Jurkat, Clone E6-1 (cell line): Measurements from ENCODE around the gene FAM171A1.

Source experiments
- DNase-seq: peaks from one replicate; pipeline ENCODE4 v3.0.0-alpha.2; 2011; ENCODE audit warnings: low read depth, low spot score
- H3K4me3 ChIP-seq: 2 replicates; pipeline ENCODE4 v1.5.1; 2011; ENCODE audit warnings: mild to moderate bottlenecking, low read length, control low read depth, moderate library complexity

Gene FAM171A1

DNA sequence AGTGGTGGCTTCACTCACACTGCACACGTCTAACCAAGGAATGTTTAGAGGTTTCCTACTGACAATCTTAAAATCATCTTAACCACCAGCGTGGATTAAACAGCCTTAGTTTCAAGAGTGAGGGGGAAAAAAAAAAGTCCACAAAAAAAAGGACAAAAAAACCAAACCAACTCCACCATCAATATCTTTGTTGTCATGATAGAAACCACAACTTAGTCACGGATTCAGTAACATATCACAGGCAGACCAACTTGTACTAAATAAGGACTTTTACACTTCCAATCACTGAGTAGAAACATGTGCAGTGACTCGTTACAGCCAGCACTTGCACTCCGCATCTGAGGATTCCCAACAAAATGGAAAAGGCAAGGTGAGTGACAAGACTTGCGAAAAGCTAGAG lies 46.5 kb downstream of the FAM171A1 start:
- DNase-seq: no peak
- no peak overlapping the region for H3K4me3 ChIP-seq

DNA sequence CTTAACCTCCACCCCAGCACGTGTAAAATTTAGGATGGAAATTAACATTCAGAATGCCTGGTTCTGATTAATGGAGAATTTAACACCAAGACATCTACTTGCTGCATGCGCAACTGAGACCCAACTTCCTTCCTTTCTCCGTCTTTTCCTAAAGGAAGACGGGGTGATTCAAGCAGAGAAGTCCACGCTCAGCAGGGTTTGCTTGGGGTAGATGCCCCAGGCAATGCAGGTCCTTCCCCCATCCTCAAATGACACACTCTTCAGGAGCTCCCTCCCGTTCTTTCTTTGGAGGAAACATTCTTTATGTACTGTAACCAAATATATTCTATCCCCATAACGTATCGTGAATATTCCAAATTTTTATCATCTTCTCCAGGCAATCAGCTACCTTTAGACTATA lies 47.0 kb downstream of the FAM171A1 start:
- DNase-seq: no peak
- no peak overlapping the region for H3K4me3 ChIP-seq

DNA sequence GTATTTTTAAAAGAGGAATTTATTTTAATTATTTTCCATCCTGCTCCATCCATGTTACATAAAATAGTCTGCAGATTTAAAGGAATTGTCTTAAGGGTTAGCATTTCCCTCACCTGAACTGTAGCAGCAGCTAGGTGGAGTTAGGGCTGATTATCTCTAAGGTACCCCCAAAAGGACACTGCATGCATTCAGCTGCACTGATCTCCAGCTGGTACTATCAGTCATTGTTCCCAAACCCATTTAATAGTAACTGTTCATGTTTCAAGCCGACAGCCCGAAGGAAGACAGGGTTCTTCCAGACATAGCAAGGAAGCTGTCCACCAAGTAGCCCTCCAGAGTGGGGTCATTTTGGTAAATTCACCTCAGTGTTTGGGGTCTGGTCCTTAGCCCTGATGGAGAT lies 48.7 kb downstream of the FAM171A1 start:
- DNase-seq: no peak
- H3K4me3 ChIP-seq: no peak overlapping the region

DNA sequence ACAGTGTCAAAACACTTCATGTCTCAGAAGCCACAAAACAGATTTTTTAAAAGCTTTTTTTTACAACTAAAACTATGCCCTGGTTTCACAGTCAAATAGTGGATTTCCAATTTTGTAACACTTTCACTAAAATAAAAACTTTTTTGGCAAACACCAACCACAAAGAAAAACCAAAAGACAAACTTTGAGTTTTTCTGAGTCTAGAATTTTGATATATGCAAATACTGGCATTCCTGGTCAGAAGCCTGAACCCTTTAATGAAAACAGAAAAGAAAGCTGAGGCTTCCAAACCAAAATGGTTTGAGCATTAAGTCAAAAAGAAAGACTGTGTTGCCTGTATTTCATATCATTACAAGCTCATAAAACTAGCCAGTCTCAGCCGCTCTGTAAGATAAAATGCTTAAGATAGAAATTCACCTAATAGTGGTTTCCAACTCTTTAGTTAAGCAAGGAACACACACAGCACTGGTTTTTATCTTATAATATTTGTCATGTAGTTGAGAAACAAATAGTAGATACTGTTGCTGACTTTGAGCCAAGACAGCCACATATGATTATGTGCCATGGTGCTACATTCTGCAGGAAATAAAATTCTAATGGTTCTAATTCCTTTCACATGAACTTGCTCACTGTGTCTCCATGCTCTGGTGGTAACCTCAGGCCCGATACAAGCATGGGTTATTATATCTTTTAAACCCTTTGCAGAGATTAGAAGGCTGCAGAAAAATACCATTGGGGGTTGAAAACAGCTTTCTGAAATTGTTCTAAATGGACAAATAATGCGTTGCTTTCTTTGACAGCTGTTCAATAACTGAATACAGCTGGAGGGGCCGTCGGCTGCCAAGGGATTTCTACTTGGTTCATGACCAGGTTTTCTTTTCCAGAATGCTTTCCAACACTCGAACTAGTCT lies 49.4 kb downstream of the FAM171A1 start:
- DNase-seq: no peak
- H3K4me3 ChIP-seq: no peak overlapping the region

DNA sequence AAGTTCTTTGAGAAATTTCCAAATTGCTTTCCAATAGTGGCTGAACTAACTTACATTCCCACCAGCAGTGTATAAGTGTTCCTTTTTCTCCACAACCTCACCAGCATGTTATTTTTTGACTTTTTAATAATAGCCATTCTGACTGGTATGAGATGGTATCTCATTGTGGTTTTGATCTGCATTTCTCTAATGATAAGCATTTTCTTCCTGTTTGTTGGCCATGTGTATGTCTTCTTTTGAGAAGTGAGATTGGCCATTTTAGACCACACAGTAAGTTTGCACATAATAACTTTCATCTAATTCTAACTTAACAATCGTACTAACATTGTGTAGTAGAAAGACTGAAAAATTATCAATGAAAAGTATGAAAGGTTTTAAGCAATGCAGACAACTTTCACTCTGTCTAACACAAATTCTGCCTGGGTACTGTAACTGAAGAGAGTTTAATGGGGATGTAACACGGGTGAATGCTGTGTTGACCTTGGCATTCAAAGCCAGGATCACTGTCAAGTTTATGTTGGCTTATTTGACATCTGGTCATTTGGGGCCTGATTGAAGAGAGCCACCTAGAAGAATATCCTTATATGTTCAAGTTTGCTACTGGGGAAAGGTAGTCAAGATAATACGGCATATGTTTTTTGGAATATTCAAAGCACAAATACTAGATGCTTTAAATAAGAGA lies 50.4 kb downstream of the FAM171A1 start:
- H3K4me3 ChIP-seq: no peak overlapping the region
- DNase-seq: no peak

DNA sequence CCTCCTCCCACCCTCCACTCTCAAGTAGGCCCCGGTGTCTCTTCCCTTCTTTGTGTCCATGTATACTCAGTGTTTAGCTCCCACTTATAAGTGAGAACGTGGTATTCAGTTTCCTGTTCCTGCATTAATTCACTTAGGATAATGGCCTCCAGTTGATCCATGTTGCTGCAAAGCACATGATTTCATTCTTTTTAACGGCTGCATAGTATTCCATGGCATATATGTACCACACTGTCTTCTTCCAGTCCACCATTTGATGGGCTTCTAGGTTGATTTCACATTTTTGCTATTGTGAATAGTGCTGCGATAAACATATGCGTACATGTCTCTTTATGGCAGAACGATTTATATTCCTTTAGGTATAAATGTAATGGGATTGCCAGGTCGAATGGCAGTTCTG lies 51.0 kb downstream of the FAM171A1 start:
- no peak for DNase-seq

DNA sequence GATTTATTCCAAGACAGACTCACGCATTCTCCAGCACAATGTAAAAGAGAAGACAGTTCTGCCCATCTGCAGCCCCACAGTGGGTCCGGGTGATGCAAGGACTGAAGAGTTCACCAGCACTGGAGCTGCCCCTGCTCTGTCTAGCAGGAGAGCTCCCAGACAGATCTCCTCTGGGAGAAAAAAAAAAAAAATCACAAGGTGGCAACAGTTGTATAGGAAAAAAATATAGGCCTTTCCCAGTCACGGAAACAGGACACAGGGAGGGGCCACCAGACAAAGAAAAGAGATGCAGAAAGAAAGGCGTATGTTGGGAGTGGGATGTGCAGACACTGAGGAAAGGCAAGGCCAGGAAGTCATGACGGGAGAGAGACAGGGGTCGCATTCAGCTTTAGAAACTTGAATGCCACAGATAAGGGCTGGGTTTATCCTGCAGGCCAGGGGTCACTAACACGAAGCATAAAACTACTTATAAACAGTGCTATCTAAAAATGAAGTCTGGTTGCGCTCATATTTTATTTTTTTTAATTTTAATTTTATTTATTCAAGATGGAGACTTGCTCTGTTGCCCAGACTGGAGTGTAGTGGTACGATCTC lies 54.1 kb downstream of the FAM171A1 start:
- H3K4me3 ChIP-seq: no peak overlapping the region
- DNase-seq: no peak

More for the DNA sequence above, 51.0 kb downstream of the FAM171A1 start:
- H3K4me3 ChIP-seq: no peak overlapping the region

DNA sequence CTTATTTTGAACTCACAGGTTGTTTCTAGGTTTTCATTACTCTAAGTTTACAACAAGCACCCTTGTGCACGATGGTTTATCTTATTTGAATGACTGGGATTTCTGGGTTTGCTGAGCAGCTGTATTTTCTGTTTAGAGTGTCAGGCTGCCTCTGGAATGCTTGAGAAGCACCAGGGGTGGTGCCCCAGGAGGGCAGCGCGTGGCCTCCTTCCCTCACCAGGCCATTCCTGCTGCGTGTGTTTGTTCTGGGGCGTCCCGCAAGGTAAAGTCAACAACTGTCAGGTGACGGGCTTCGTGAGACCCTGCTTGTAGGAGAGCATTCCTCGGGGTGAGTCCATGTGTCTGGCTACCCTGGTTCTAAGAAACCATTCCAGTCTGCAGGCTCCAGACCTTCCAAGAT lies 54.9 kb downstream of the FAM171A1 start:
- H3K4me3 ChIP-seq: no peak overlapping the region
- DNase-seq: no peak

DNA sequence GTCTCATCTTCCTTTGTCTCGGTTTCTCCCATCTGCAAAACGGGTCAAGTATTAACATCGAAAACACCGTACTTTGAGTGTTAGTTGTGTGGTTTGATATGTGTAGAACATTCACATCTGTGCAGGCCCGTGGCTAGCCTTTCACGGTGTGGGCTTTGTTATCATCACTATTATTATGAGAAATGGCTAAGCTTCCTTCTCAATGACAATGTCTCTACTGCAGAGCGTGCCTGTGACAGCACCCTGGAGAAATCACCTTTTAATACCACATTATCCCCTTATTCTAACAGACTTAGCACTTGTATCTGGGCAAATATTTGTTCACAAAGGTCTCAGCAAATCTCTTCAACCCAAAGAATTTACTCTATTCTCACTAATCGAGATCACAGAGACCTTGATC lies 55.8 kb downstream of the FAM171A1 start:
- H3K4me3 ChIP-seq: no peak overlapping the region
- no peak for DNase-seq

DNA sequence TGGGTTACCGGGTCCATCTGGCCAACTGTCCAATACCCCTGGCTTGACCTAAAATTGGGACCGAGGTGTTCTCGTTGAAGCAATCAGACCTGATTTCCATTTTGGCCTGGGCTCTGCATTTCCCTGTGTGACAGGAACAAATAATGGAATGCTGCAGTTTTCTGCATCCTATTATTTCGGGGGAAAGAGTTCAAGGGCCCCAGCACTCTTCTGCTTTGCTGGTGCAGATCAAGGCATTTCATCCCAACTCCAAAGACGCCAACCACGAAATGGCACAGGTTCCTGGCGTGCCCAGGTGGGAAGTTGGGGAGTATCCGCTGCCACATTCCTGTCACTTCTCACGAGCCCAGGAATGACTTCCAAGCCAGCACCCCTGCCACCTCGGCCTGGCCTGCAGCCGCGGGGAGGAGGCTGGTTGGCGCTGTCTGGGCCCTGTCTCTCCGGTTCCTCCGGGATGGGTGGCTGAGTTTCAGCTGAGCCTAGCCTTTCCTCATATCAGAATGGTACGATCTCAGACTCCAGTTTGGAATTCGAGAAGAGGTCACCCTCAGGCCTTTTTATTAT lies 56.5 kb downstream of the FAM171A1 start:
- H3K4me3 ChIP-seq: no peak overlapping the region
- no peak for DNase-seq

DNA sequence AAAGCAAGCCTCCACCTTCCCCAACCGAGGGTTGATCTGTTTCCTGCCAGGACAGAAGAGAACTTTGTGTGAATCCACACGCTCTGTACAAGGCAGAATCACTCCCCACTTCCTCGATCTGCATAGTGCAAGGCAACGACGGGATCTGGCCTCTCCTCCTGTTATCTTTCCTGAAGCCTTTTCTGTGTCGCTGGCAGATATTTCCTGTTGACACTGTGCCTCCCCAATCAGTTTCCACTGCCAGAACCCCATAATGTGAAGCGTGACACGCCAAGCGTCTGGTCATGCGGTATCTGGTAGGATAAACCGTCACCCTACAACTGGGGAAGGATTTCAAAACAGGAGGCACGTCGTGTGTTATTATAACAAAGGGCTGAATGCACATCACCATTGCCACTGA lies 57.2 kb downstream of the FAM171A1 start:
- no peak for DNase-seq
- no peak overlapping the region for H3K4me3 ChIP-seq

DNA sequence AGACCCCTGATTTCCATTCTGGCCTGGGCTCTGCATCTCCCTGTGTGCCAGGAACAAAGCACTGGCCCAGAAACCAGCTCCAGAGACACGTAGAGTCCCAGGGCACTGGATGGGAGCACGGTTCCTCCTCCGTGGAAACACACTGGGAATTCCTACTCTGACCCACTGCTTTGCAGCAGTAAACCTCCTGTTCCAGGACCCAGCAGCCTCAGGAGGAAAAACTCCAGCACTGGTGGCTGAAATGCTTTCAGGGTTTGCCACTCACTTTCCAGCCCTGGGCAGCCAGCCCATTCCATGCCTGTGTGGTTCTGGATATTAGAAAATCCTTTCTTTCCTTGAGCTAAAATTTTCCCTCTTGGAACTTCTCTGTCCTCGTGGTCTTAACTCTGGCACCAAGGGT lies 58.0 kb downstream of the FAM171A1 start:
- H3K4me3 ChIP-seq: no peak overlapping the region
- DNase-seq: no peak

DNA sequence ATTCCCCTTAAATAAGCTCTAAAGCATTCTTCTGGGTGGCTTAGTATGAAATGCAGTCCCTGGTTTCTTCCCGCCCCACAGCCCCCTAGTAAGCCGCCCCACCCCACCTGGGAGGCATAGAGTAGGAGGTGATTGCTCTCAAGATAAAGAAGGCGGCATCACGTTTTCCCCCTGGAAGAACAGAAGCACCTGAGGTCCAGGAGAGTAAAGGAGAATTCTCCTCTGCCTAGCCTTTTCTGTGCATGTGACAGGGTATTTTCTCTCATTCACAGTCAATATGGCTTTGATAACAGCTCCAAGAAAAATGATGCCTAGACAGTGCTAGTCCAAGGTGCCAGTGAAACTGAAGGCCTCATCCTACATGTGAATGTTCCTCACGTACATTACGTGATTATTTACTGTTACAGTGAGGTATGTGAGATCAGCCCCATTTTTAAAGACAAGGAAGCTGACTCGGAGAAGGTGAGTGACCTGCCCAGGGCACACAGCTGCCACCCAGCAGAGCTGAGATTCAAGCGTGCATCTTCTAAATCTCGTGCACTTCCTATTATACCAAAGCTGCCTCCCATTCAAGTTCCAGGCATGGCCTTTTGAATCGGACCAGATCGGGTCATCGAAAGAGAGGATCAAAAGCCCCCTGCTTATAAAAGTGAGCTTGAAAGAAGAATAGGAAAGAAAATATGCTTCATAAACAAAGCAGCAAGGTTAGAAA lies 59.4 kb downstream of the FAM171A1 start:
- no peak for DNase-seq
- H3K4me3 ChIP-seq: no peak overlapping the region

DNA sequence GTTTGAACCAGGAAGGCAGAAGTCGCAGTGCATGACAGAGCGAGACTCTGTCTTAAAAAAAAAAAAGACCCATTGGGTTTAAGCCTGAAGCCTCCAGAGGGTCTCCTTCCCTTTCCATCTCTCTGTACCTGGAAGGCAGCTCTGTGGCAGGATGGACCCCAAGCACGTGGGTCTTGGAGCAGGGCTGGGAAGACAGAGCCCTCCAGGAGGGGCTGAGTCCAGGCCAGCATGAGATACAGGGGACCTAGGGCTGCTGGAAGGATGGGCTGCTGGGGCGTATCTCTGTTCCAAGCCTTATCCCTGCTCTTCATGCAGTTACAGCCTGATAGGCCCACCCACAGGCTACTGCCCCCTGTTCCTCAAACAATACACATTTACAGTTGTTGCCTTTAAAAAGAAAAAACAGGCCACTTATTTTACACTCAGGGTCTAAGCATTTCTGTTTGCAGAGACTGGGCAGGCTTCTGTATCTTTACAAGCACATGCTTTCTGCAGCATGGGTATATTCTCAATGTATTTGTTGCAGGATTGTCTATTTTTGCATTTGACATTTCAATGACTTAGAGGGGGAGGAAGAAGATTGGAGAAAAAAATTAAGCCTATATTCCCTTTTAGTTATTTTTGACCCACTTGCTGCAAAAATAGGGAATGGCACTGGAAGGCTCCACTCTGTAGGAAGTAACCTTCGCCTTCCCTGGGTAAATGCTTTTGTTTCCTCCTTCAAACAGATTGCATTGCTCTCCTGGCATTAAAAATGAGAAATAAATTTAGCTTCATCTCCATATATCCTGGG lies 60.1 kb downstream of the FAM171A1 start:
- no peak for DNase-seq
- H3K4me3 ChIP-seq: no peak overlapping the region

DNA sequence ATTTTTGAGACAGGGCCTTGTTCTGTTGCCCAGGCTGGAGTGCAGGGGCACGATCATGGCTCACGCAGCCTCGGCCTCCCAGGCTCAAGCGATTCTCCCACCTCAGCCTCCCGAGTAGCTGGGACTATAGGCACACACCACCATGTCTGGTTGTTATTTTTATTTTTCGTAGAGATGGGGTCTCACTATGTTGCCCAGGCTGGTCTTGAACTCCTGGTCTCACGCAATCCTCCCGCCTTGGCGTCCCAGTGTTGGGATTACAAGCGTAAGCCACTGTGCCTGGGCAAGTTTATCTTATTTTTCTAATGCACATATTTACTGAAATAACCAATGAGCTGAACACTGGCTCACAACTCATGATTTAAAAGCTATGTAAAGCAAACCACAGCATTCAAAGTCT lies 61.9 kb downstream of the FAM171A1 start:
- no peak overlapping the region for H3K4me3 ChIP-seq
- no peak for DNase-seq

DNA sequence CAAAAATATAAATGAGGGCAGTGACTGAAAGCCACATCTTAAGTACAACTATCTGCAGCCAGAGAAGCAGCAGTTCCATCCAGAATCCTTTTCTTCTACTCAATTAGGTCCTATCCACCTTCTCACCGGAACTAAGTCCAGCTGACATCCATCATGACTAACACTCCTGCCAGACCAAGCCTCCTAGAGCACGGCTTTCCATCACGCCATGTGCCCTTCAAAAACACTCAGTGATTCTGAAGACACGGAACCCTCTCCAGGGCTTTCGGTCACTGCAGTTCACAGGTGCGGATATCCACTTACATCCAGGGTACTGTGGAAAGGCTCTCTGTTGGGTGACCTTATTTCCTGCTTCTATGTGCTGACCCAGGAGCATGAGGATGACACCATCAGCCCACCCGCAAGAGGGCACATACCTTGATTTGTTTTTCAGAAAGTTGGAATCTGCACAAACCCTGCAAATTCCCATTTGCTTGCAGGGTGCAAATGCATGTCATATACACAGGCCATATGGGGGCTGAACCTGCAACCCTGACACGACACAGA lies 64.3 kb downstream of the FAM171A1 start:
- H3K4me3 ChIP-seq: no peak overlapping the region
- no peak for DNase-seq

DNA sequence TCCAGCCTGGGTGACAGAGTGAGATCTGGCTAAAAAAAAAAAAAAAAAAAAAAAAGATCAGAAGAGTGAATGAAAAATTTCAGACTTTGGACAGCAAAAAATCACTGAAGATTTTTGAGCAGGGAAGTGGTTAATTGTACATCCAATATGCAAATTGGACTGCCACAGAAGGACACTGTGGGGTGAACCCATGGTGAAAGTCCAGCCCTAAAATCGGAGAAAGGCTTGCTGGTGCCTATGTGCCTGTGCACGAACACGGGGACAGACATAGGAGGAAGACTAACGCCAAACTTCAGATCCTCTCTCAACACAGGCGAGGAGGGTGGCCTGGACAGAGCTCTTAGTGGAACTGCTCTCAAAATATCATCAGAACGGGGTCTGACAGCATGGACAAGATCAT lies 65.5 kb downstream of the FAM171A1 start:
- DNase-seq: no peak

DNA sequence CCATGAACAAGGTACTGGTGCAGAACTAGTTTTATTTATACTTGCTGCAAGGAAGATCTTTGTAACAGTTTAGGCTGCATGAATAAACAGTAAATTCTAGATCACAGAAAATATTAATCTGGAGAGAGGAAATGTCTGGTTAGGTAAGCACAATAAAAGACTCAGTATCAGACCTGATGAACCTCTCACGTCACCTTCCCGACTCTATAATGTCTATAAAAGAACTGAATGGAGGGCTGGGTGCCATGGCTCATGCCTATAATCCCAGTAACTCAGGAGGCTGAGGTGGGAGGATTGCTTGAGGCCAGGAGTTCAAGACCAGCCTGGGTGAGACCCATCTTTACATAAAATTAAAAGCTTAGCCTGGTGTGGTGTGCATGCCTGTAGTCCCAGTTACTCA lies 65.9 kb downstream of the FAM171A1 start:
- no peak overlapping the region for H3K4me3 ChIP-seq
- DNase-seq: no peak

More for the DNA sequence above, 65.5 kb downstream of the FAM171A1 start:
- H3K4me3 ChIP-seq: no peak overlapping the region
